ENCODE measurements around the gene SLC49A3.

Gene SLC49A3

GRCh38 chr4:692771-693554 is 4.0 kb upstream of the SLC49A3 start:
- Histone ChIP-seq H3K4me3 (ENCODE audit: low read length, poor library complexity, severe bottlenecking) (no peak overlapping the region), H2AFZ (ENCODE audit: low read length) (no peak overlapping the region), H3K36me3 (ENCODE audit: insufficient read depth, low read length) (no peaks in the 10 kb centered on the region), H3K9me2 (replicated peaks; ENCODE audit: low read depth, low read length) (no peaks in the 10 kb centered on the region), H3K9ac (ENCODE audit: low read depth, low read length, poor library complexity, severe bottlenecking) (no peak overlapping the region), H3K27me3 (ENCODE audit: insufficient read depth, low read length, poor library complexity, severe bottlenecking) (no peaks in the 10 kb centered on the region), H3K79me2 (ENCODE audit: insufficient read depth, low read length) (no peaks in the 10 kb centered on the region), H3F3A (ENCODE audit: low read depth) (no peaks in the 10 kb centered on the region), H4K20me1 (ENCODE audit: insufficient read depth, low read length, poor library complexity, severe bottlenecking) (no peaks in the 10 kb centered on the region), H3K4me2 (ENCODE audit: low read depth, low read length, poor library complexity, severe bottlenecking) (no peak overlapping the region), H3K4me1 (ENCODE audit: insufficient read depth, low read length, poor library complexity, severe bottlenecking) (no peaks in the 10 kb centered on the region), H3K9me3 (ENCODE audit: insufficient read depth, low read depth, low read length) (no peaks in the 10 kb centered on the region)
- TF ChIP-seq CTCF (conservative IDR thresholded peaks at IDR 0.05; ENCODE audit: low read length) (no peak), EZH2phosphoT487 (IDR thresholded peaks at IDR 0.05; ENCODE audit: borderline replicate concordance) (no peak)

- Histone ChIP-seq H3K4me2 (ENCODE audit: low read depth, low read length, poor library complexity, severe bottlenecking) (no peak overlapping the region), H3K36me3 (ENCODE audit: insufficient read depth, low read length) (no peaks in the 10 kb centered on the region), H2AFZ (ENCODE audit: low read length) (no peak overlapping the region), H3K9me3 (ENCODE audit: insufficient read depth, low read depth, low read length) (no peaks in the 10 kb centered on the region; the same call in 1 of the 2 replicates), H3K4me3 (ENCODE audit: low read length, poor library complexity, severe bottlenecking) (no peak overlapping the region), H4K20me1 (ENCODE audit: insufficient read depth, low read length, poor library complexity, severe bottlenecking) (no peaks in the 10 kb centered on the region), H3K27me3 (ENCODE audit: insufficient read depth, low read length, poor library complexity, severe bottlenecking) (no peaks in the 10 kb centered on the region), H3K79me2 (ENCODE audit: insufficient read depth, low read length) (no peaks in the 10 kb centered on the region), H3F3A (ENCODE audit: low read depth) (no peaks in the 10 kb centered on the region), H3K4me1 (ENCODE audit: insufficient read depth, low read length, poor library complexity, severe bottlenecking) (no peaks in the 10 kb centered on the region), H3K9me2 (replicated peaks; ENCODE audit: low read depth, low read length) (no peaks in the 10 kb centered on the region), H3K9ac (ENCODE audit: low read depth, low read length, poor library complexity, severe bottlenecking) (no peak overlapping the region)
- TF ChIP-seq EZH2phosphoT487 (IDR thresholded peaks at IDR 0.05; ENCODE audit: borderline replicate concordance) (no peak), CTCF (conservative IDR thresholded peaks at IDR 0.05; ENCODE audit: low read length) (no peak)
These were observed 772 bp upstream of the SLC49A3 start for GRCh38 chr4:689723-690122.

- Histone ChIP-seq H3K9ac (ENCODE audit: low read depth, low read length, poor library complexity, severe bottlenecking) (no peak overlapping the region), H3K36me3 (ENCODE audit: insufficient read depth, low read length) (no peaks in the 10 kb centered on the region), H3K4me3 (ENCODE audit: low read length, poor library complexity, severe bottlenecking) (no peak overlapping the region), H3F3A (ENCODE audit: low read depth) (no peaks in the 10 kb centered on the region), H3K79me2 (ENCODE audit: insufficient read depth, low read length) (no peaks in the 10 kb centered on the region), H3K27me3 (ENCODE audit: insufficient read depth, low read length, poor library complexity, severe bottlenecking) (no peaks in the 10 kb centered on the region), H3K4me1 (ENCODE audit: insufficient read depth, low read length, poor library complexity, severe bottlenecking) (no peaks in the 10 kb centered on the region), H3K9me3 (ENCODE audit: insufficient read depth, low read depth, low read length) (no peaks in the 10 kb centered on the region; the same call in 1 of the 2 replicates), H3K9me2 (replicated peaks; ENCODE audit: low read depth, low read length) (no peaks in the 10 kb centered on the region), H4K20me1 (ENCODE audit: insufficient read depth, low read length, poor library complexity, severe bottlenecking) (no peaks in the 10 kb centered on the region), H2AFZ (ENCODE audit: low read length) (no peak overlapping the region), H3K4me2 (ENCODE audit: low read depth, low read length, poor library complexity, severe bottlenecking) (no peak overlapping the region)
- no peak for TF ChIP-seq EZH2phosphoT487 (IDR thresholded peaks at IDR 0.05; ENCODE audit: borderline replicate concordance)
- TF ChIP-seq CTCF (conservative IDR thresholded peaks at IDR 0.05; ENCODE audit: low read length) = no peak
These were observed 739 bp downstream of the SLC49A3 start for GRCh38 chr4:687971-688853.
